Measurements from ENCODE around the gene PRKCZ.

The PRKCZ gene

GRCh38 chr1:2163205-2163604 lies 113.0 kb downstream of the PRKCZ start:
- no peak for DNase-seq

- no peak for DNase-seq
Measured at GRCh38 chr1:2165646-2166045, 115.4 kb downstream of the PRKCZ start.

- no peak for DNase-seq
Measured at GRCh38 chr1:2166254-2166653, 116.0 kb downstream of the PRKCZ start.

- DNase-seq, result no peak
Measured at GRCh38 chr1:2166695-2167094, 116.5 kb downstream of the PRKCZ start.

GRCh38 chr1:2168090-2168489 lies 117.9 kb downstream of the PRKCZ start:
- DNase-seq, result no peak

- DNase-seq, result no peak
Measured at GRCh38 chr1:2168535-2168934, 118.3 kb downstream of the PRKCZ start.

- no peak for DNase-seq
Measured at GRCh38 chr1:2169200-2169836, 119.1 kb downstream of the PRKCZ start.

GRCh38 chr1:2170211-2170610 lies 120.0 kb downstream of the PRKCZ start:
- DNase-seq, result no peak

GRCh38 chr1:2172012-2172411 lies 121.8 kb downstream of the PRKCZ start:
- DNase-seq, result no peak

- no peak for DNase-seq
Measured at GRCh38 chr1:2172551-2173146, 122.4 kb downstream of the PRKCZ start.

GRCh38 chr1:2173546-2174347 lies 123.5 kb downstream of the PRKCZ start:
- DNase-seq, result no peak

- DNase-seq, result peak; percentile 52
Measured at GRCh38 chr1:2174348-2175054, 124.3 kb downstream of the PRKCZ start.

GRCh38 chr1:2175055-2175414 lies 124.8 kb downstream of the PRKCZ start:
- DNase-seq, result no peak

GRCh38 chr1:2175681-2176454 lies 125.7 kb downstream of the PRKCZ start:
- DNase-seq, result no peak

- DNase-seq, result no peak
Measured at GRCh38 chr1:2176615-2177014, 126.4 kb downstream of the PRKCZ start.

GRCh38 chr1:2177541-2177940 lies 127.3 kb downstream of the PRKCZ start:
- DNase-seq, result no peak

- no peak for DNase-seq
Measured at GRCh38 chr1:2177946-2178538, 127.8 kb downstream of the PRKCZ start.

- no peak for DNase-seq
Measured at GRCh38 chr1:2178875-2179274, 128.7 kb downstream of the PRKCZ start.

GRCh38 chr1:2179283-2180013 lies 129.2 kb downstream of the PRKCZ start:
- DNase-seq, result no peak

GRCh38 chr1:2180297-2181245 lies 130.4 kb downstream of the PRKCZ start:
- no peak for DNase-seq
